HCT116 (cell line): ENCODE measurements around the gene LAGE3. TPM values are rescaled to one million over a fixed set of nuclear protein-coding genes. Genes with fewer than 3 reads are reported as not detected.

Experiments used
- ATAC-seq: fragments of 200-7000 bp; cut with Tn5 transposase; 2 replicates; pipeline ENCODE4 v1.9.1; 2020; ENCODE audit warnings: mild to moderate bottlenecking, moderate library complexity
- BruUV-seq: library from RNA; stranded (reverse); fragments of 400-500 nt; replicated peaks from 2 replicates; lab custom pipeline; 2021; lab: Mats Ljungman, UMichigan
- CTCF ChIA-PET: fragments of 300-600 bp; sonication (Branson Sonifier 250); formaldehyde crosslinking; loops from one replicate; lab custom pipeline; 2021; ENCODE audit warnings: antibody characterized with exemption; lab: Charles Lee
- POLR2A ChIA-PET: fragments of 300-600, 350-600 bp; sonication (Branson Sonifier 250); formaldehyde crosslinking; loops from one replicate; lab custom pipeline; 2021; ENCODE audit warnings: antibody characterized with exemption; lab: Charles Lee
- RAD21 ChIA-PET, 2 experiments: fragments of 300-600 bp; sonication (Branson Sonifier 250); formaldehyde crosslinking; loops; one replicate each; lab custom pipeline; 2023; ENCODE audit warnings: low total read pairs in 2 of 2; ENCODE audit not compliant: uncharacterized antibody in 2 of 2, unreplicated experiment in 2 of 2, low non-redundant PET in 1 of 2; lab: Charles Lee
- DNase-seq: peaks from one replicate; pipeline ENCODE4 v3.0.0-alpha.2; 2010; ENCODE audit warnings: low read depth, low spot score
- H2AFZ ChIP-seq: fragments of 200-600 bp; shearing (Covaris generic), sonication (generic); 2 replicates; pipeline ENCODE4 v1.6.1; 2017; ENCODE audit warnings: low read depth, mixed run types, mixed read lengths, antibody characterized with exemption, low read length; ENCODE audit not compliant: poor library complexity, severe bottlenecking
- H3K27ac ChIP-seq: 2 replicates; pipeline ENCODE4 v1.5.1; 2012; ENCODE audit warnings: low read depth, low read length
- H3K27me3 ChIP-seq: fragments of 200-600 bp; sonication (generic); 2 replicates; pipeline ENCODE4 v1.6.1; 2016; ENCODE audit warnings: mixed run types, low read length, mixed read lengths; ENCODE audit not compliant: insufficient read depth
- H3K36me3 ChIP-seq, 2 experiments: fragments of 200-500 bp in 1 of 2; fragments of 200-600 bp in 1 of 2; sonication (Bioruptor generic) in 1 of 2; sonication (generic) in 1 of 2; 2 replicates each; pipeline versions ENCODE4 v1.5.1 to v1.6.1; 2014 to 2016; ENCODE audit warnings: low read length in 2 of 2, inconsistent platforms in 1 of 2, mixed read lengths in 1 of 2, mixed run types in 1 of 2; ENCODE audit not compliant: insufficient read depth in 2 of 2, control insufficient read depth in 1 of 2
- H3K4me1 ChIP-seq, 2 experiments: fragments of 200-600 bp in 1 of 2; sonication (generic) in 1 of 2; 2 replicates each; pipeline versions ENCODE4 v1.5.1 to v1.6.1; 2012 to 2017; ENCODE audit warnings: low read length in 2 of 2, inconsistent platforms in 1 of 2, mild to moderate bottlenecking in 1 of 2, mixed read lengths in 1 of 2, mixed run types in 1 of 2, moderate library complexity in 1 of 2; ENCODE audit not compliant: insufficient read depth in 2 of 2, control insufficient read depth in 1 of 2
- H3K4me2 ChIP-seq: fragments of 200-600 bp; sonication (generic); 2 replicates; pipeline ENCODE4 v1.6.1; 2017; ENCODE audit warnings: mixed run types, low read length, mixed read lengths
- H3K4me3 ChIP-seq, 2 experiments: fragments of 200-600 bp in 1 of 2; sonication (generic) in 1 of 2; replicated peaks in 1 of 2; 2 replicates each; pipeline ENCODE4 v1.5.1; 2011 to 2016; ENCODE audit warnings: low read length in 2 of 2, control low read depth in 1 of 2, low read depth in 1 of 2, mild to moderate bottlenecking in 1 of 2, mixed read lengths in 1 of 2, mixed run types in 1 of 2
- H3K79me2 ChIP-seq: fragments of 200-600 bp; sonication (generic); 2 replicates; pipeline ENCODE4 v1.6.1; 2017; ENCODE audit warnings: mild to moderate bottlenecking, mixed run types, low read length, moderate library complexity, mixed read lengths; ENCODE audit not compliant: insufficient read depth
- H3K9ac ChIP-seq: fragments of 200-600 bp; sonication (generic); 2 replicates; pipeline ENCODE4 v1.6.1; 2016; ENCODE audit warnings: low read length, mixed read lengths
- H3K9me2 ChIP-seq: fragments of 200-600 bp; sonication (generic), shearing (Covaris generic); 2 replicates; pipeline ENCODE4 v1.6.1; 2017; ENCODE audit warnings: mixed run types, mild to moderate bottlenecking, moderate library complexity; ENCODE audit not compliant: insufficient read depth
- H3K9me3 ChIP-seq, 2 experiments: fragments of 200-500 bp in 1 of 2; fragments of 200-600 bp in 1 of 2; sonication (Bioruptor generic) in 1 of 2; sonication (generic) in 1 of 2; 2 replicates each; pipeline ENCODE4 v1.6.1; 2014 to 2017; ENCODE audit warnings: low read length in 2 of 2, mixed read lengths in 2 of 2, inconsistent platforms in 1 of 2, low read depth in 1 of 2, mild to moderate bottlenecking in 1 of 2, mixed run types in 1 of 2, moderate library complexity in 1 of 2; ENCODE audit not compliant: control insufficient read depth in 1 of 2, insufficient read depth in 1 of 2
- H4K20me1 ChIP-seq: fragments of 200-600 bp; sonication (generic), shearing (Covaris generic); 2 replicates; pipeline ENCODE4 v1.6.1; 2017; ENCODE audit warnings: mixed run types, mild to moderate bottlenecking, moderate library complexity; ENCODE audit not compliant: insufficient read depth
- CEBPB ChIP-seq: IDR thresholded peaks from 2 replicates; pipeline ENCODE4 v1.6.1; 2012; ENCODE audit warnings: low read depth
- ELF1 ChIP-seq: IDR thresholded peaks from 2 replicates; pipeline ENCODE4 v1.6.1; 2012; ENCODE audit warnings: low read depth, borderline replicate concordance
- EZH2phosphoT487 ChIP-seq: fragments of 200-600 bp; IDR thresholded peaks from 2 replicates; pipeline ENCODE4 v1.6.1; 2018; ENCODE audit warnings: antibody characterized with exemption, borderline replicate concordance
- JUND ChIP-seq: IDR thresholded peaks from 2 replicates; pipeline ENCODE4 v1.6.1; 2012
- POLR2A ChIP-seq: IDR thresholded peaks from 2 replicates; pipeline ENCODE4 v1.7.0; 2011; ENCODE audit warnings: borderline replicate concordance; ENCODE audit not compliant: insufficient read depth, insufficient read length; ENCODE audit errors: extremely low read depth
- POLR2AphosphoS5 ChIP-seq: IDR thresholded peaks from 2 replicates; pipeline ENCODE4 v1.6.1; 2011; ENCODE audit warnings: mild to moderate bottlenecking, low read depth, low read length, moderate library complexity
- RAD21 ChIP-seq: IDR thresholded peaks from 2 replicates; pipeline ENCODE4 v1.6.1; 2012; ENCODE audit warnings: low read depth, mild to moderate bottlenecking
- SIN3A ChIP-seq: IDR thresholded peaks from 2 replicates; pipeline ENCODE4 v1.6.1; 2012; ENCODE audit warnings: low read depth
- SP1 ChIP-seq: IDR thresholded peaks from 2 replicates; pipeline ENCODE4 v1.6.1; 2012; ENCODE audit warnings: low read depth
- TCF7L2 ChIP-seq: IDR thresholded peaks from 2 replicates; pipeline ENCODE4 v1.7.0; 2011; ENCODE audit warnings: borderline replicate concordance, inconsistent platforms; ENCODE audit not compliant: insufficient read depth, insufficient read length; ENCODE audit errors: extremely low read depth
- ZFX ChIP-seq: fragments of 450-650 bp; IDR thresholded peaks from 2 replicates; pipeline ENCODE4 v1.6.1; 2017
- ZNF274 ChIP-seq: fragments of 200-500 bp; sonication (Bioruptor generic); IDR thresholded peaks from 2 replicates; pipeline ENCODE4 v1.6.1; 2014; ENCODE audit warnings: mild to moderate bottlenecking, low read depth, low read length, inconsistent platforms
- intact Hi-C: fragments of 100-400 bp; cut with micrococcal nuclease; formaldehyde crosslinking; loops from 2 replicates; pipeline ENCODE4 v1.10.0; 2022
- total RNA-seq: library from RNA; stranded (reverse); gene quantifications from one replicate; pipeline ENCODE4 v1.2.1, GENCODE V29; 2021; ENCODE audit not compliant: unreplicated experiment
- TF ChIP-seq, protein P1 (sequence below): IDR thresholded peaks from 2 replicates; pipeline ENCODE4 v1.6.1; 2012
- TF ChIP-seq, protein P2 (sequence below): IDR thresholded peaks from 2 replicates; pipeline ENCODE4 v1.6.1; 2012
- TF ChIP-seq, protein P3 (sequence below): IDR thresholded peaks from 2 replicates; pipeline ENCODE4 v1.6.1; 2012; ENCODE audit warnings: low read depth
- TF ChIP-seq, protein P4 (sequence below): IDR thresholded peaks from 2 replicates; pipeline ENCODE4 v1.6.1; 2011; ENCODE audit warnings: mild to moderate bottlenecking, low read length, moderate library complexity; ENCODE audit not compliant: insufficient replicate concordance; ENCODE audit errors: extremely low read depth

Gene LAGE3
- total RNA-seq, 1 experiment from 2014 or later: 42.8 TPM

DNA sequence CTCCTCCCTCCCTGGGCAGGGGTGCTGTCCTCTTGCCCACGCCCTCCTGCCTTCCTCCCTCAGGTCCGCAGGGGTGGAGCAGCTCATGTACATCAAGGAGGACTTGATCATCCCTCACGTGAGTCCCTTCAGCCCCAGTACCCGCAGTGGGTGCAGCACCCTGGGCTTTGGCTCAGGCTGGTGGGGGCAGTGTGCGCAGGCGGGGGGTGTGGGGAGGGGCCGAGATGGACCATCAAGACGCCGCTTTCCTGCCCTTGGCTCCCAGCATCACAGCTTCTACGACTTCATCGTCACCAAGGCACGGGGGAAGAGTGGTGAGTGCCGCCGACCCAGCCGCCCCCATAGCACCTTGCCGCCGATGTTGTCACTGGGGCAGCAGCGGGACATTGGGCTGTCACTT lies 29.5 kb downstream of the LAGE3 start:
- Histone ChIP-seq H3K79me2 (peaks cover 5% of the 10 kb centered on the region; the same call in 1 of the 2 replicates), H3K36me3 (no peaks in the 10 kb centered on the region), H2AFZ (no peak overlapping the region), H3K4me2 (no peak overlapping the region), H3K27ac (no peak overlapping the region), H3K9ac (no peak overlapping the region), H3K27me3 (no peaks in the 10 kb centered on the region), H4K20me1 (no peaks in the 10 kb centered on the region), H3K4me3 (no peak overlapping the region), H3K9me3 (no peaks in the 10 kb centered on the region), H3K9me2 (no peaks in the 10 kb centered on the region), H3K4me1 (peaks cover 6 to 7% of the 10 kb centered on the region in 2 experiments; a peak in 3 of 4 replicates)
- TF ChIP-seq, protein P1, sequence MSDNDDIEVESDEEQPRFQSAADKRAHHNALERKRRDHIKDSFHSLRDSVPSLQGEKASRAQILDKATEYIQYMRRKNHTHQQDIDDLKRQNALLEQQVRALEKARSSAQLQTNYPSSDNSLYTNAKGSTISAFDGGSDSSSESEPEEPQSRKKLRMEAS: no peak
- TF ChIP-seq, protein P2, sequence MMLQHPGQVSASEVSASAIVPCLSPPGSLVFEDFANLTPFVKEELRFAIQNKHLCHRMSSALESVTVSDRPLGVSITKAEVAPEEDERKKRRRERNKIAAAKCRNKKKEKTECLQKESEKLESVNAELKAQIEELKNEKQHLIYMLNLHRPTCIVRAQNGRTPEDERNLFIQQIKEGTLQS: no peak
- TF ChIP-seq POLR2AphosphoS5: no peak
- TF ChIP-seq POLR2A: no peak
- no peak for TF ChIP-seq ZNF274
- TF ChIP-seq TCF7L2: no peak
- ChIA-PET CTCF (no interaction called here), RAD21 (no interaction called here), POLR2A (no interaction called here)
- intact Hi-C loops: no loop called here
- ATAC-seq (no peak), DNase-seq (no peak)
- no TSS peak for BruUV-seq

DNA sequence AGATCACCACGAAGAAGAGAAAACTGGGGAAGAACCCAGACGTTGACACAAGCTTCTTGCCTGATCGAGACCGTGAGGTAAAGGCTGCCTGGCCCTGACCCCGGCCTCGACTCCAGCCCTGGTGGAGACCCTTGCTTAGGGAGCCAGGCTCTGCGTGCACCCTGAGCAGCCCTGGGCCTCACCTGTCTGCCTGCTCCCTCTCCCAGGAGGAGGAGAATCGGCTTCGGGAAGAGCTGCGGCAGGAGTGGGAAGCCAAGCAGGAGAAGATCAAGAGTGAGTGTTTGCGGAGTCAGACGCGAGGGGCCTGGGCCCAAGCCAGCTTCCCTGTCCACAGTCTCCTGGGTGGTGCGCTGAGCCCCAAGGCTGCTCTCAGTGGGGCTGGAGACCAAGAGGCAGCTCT lies 30.6 kb downstream of the LAGE3 start:
- Histone ChIP-seq H3K9me3 (no peaks in the 10 kb centered on the region), H3K9ac (no peak overlapping the region), H3K4me3 (no peak overlapping the region), H3K36me3 (no peaks in the 10 kb centered on the region), H3K27ac (no peak overlapping the region), H3K4me1 (peaks cover 6 to 11% of the 10 kb centered on the region in 2 experiments; a peak in 3 of 4 replicates), H3K9me2 (no peaks in the 10 kb centered on the region), H4K20me1 (no peaks in the 10 kb centered on the region), H2AFZ (no peak overlapping the region), H3K79me2 (peaks cover 7% of the 10 kb centered on the region; the same call in 1 of the 2 replicates), H3K4me2 (no peak overlapping the region), H3K27me3 (no peaks in the 10 kb centered on the region)
- ATAC-seq (no peak), DNase-seq (no peak)
- BruUV-seq: no TSS peak
- POLR2A ChIA-PET: no interaction called here
- RAD21 ChIA-PET: no interaction called here
- intact Hi-C loops: no loop called here
- CTCF ChIA-PET: no interaction called here
- TF ChIP-seq, protein P3, sequence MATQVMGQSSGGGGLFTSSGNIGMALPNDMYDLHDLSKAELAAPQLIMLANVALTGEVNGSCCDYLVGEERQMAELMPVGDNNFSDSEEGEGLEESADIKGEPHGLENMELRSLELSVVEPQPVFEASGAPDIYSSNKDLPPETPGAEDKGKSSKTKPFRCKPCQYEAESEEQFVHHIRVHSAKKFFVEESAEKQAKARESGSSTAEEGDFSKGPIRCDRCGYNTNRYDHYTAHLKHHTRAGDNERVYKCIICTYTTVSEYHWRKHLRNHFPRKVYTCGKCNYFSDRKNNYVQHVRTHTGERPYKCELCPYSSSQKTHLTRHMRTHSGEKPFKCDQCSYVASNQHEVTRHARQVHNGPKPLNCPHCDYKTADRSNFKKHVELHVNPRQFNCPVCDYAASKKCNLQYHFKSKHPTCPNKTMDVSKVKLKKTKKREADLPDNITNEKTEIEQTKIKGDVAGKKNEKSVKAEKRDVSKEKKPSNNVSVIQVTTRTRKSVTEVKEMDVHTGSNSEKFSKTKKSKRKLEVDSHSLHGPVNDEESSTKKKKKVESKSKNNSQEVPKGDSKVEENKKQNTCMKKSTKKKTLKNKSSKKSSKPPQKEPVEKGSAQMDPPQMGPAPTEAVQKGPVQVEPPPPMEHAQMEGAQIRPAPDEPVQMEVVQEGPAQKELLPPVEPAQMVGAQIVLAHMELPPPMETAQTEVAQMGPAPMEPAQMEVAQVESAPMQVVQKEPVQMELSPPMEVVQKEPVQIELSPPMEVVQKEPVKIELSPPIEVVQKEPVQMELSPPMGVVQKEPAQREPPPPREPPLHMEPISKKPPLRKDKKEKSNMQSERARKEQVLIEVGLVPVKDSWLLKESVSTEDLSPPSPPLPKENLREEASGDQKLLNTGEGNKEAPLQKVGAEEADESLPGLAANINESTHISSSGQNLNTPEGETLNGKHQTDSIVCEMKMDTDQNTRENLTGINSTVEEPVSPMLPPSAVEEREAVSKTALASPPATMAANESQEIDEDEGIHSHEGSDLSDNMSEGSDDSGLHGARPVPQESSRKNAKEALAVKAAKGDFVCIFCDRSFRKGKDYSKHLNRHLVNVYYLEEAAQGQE: no peak
- TF ChIP-seq SIN3A (no peak), CEBPB (no peak), ELF1 (no peak), JUND (no peak), EZH2phosphoT487 (no peak), RAD21 (no peak), ZNF274 (no peak), SP1 (no peak), ZFX (no peak)
- TF ChIP-seq, protein P2: no peak
- TF ChIP-seq, protein P4, sequence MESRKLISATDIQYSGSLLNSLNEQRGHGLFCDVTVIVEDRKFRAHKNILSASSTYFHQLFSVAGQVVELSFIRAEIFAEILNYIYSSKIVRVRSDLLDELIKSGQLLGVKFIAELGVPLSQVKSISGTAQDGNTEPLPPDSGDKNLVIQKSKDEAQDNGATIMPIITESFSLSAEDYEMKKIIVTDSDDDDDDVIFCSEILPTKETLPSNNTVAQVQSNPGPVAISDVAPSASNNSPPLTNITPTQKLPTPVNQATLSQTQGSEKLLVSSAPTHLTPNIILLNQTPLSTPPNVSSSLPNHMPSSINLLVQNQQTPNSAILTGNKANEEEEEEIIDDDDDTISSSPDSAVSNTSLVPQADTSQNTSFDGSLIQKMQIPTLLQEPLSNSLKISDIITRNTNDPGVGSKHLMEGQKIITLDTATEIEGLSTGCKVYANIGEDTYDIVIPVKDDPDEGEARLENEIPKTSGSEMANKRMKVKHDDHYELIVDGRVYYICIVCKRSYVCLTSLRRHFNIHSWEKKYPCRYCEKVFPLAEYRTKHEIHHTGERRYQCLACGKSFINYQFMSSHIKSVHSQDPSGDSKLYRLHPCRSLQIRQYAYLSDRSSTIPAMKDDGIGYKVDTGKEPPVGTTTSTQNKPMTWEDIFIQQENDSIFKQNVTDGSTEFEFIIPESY: no peak
